ENCODE data around the gene LPCAT3.

Gene LPCAT3

DNA sequence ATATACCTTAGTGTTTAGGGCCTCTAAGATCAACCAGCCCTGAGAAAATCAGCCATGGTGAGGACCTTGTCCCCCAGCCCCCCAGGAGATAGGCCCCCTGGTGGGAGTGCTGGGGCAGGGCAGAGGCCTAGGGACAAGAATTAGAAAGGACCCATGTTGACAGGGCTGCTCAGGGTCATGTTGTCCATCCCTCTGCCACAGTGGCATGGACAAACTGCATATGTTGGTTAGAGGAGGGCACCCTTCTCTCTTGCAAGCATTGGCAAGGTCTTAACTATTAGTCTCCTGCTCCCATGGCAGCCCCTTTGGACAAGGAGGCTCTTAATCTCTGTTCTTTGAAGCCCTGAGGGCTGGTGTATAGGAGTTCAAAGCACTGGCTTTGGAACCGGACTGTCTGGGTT is 67.9 kb downstream of the LPCAT3 start:
- peak overlapping the region in 1 of 2 donors; percentile 11 for H3K4me3 ChIP-seq (ENCODE audit: low read depth in 1 of 2, low read length in 2 of 2)
- no peaks in the 10 kb centered on the region for H3K9me3 ChIP-seq (ENCODE audit: control insufficient read depth in 1 of 2, low read length in 2 of 2)
- H3K27ac ChIP-seq (ENCODE audit: low read length), result peak overlapping the region; percentile 31
- peaks cover 12 to 19% of the 10 kb centered on the region in 2 donors for H3K4me1 ChIP-seq (ENCODE audit: control insufficient read depth in 1 of 2, insufficient read depth in 2 of 2, low read length in 2 of 2)
- H3K27me3 ChIP-seq (ENCODE audit: low read depth, low read length), result no peaks in the 10 kb centered on the region
- peaks cover 0 to 3% of the 10 kb centered on the region in 2 donors for H3K36me3 ChIP-seq (ENCODE audit: control insufficient read depth in 1 of 2, insufficient read depth in 2 of 2, low read length in 2 of 2)

DNA sequence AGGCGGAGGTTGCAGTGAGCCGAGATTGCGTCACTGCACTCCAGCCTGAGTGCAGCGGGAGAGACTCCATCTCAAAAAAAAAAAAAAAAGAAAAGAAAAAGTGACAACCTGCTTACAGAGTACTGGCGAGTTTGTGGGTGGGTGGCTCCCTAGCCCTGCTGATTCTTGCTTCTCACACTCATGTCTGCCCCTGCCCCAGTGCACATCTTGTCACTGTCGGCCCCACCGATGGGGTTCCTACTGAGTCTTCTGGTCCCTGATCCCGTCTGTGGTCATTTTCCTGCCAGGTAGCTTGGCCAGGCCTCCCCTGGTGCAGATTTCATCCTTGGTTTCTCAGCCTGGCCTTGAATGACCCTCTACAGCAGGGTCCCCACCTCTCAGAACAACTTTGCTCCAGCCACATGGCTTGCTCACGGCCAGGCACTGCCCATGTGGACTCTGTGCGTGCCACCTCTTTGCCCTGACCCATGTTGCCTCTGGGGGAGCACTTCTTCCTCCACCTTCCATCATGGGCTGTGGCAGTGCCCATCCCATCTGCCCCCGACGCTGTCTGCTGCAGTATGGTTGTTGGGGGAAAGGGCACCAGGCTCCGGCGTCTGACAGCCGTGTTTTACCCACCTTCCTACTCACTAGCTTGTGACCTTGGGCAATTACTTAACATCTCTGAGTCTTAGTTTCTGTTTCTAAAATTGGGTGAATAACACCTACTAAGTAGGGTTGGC is 69.2 kb downstream of the LPCAT3 start:
- H3K9me3 ChIP-seq (ENCODE audit: control insufficient read depth in 1 of 2, low read length in 2 of 2), result no peaks in the 10 kb centered on the region
- peaks cover 0 to 3% of the 10 kb centered on the region in 2 donors for H3K36me3 ChIP-seq (ENCODE audit: control insufficient read depth in 1 of 2, insufficient read depth in 2 of 2, low read length in 2 of 2)
- peaks cover 18 to 19% of the 10 kb centered on the region in 2 donors for H3K4me1 ChIP-seq (ENCODE audit: control insufficient read depth in 1 of 2, insufficient read depth in 2 of 2, low read length in 2 of 2)
- H3K4me3 ChIP-seq (ENCODE audit: low read depth in 1 of 2, low read length in 2 of 2), result no peak overlapping the region
- H3K27ac ChIP-seq (ENCODE audit: low read length), result no peak overlapping the region
- no peaks in the 10 kb centered on the region for H3K27me3 ChIP-seq (ENCODE audit: low read depth, low read length)

DNA sequence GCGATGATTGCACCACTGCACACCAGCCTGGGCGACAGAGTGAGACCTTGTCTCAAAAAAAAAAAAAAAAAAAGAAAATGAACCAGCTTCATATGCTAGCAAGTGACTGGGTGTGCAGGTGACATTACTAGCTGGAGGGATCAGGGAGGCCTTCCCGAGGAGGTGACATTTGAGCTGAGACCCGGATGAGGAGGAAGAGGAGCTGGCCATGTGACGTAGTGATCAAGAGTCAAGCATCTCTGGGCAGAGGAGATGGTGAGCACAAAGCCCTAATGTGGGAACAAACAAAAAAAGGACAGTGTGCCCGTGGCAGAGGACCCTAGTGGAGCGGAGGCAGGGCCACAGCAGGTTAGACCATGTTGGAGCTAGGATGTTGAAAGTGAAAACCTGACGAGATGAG is 70.7 kb downstream of the LPCAT3 start:
- Histone ChIP-seq H3K4me1 (ENCODE audit: control insufficient read depth in 1 of 2, insufficient read depth in 2 of 2, low read length in 2 of 2) (peaks cover 18 to 25% of the 10 kb centered on the region in 2 donors), H3K9me3 (ENCODE audit: control insufficient read depth in 1 of 2, low read length in 2 of 2) (no peaks in the 10 kb centered on the region), H3K27me3 (ENCODE audit: low read depth, low read length) (no peaks in the 10 kb centered on the region), H3K36me3 (ENCODE audit: control insufficient read depth in 1 of 2, insufficient read depth in 2 of 2, low read length in 2 of 2) (peaks cover 0 to 3% of the 10 kb centered on the region in 2 donors), H3K4me3 (ENCODE audit: low read depth in 1 of 2, low read length in 2 of 2) (no peak overlapping the region), H3K27ac (ENCODE audit: low read length) (no peak overlapping the region)

DNA sequence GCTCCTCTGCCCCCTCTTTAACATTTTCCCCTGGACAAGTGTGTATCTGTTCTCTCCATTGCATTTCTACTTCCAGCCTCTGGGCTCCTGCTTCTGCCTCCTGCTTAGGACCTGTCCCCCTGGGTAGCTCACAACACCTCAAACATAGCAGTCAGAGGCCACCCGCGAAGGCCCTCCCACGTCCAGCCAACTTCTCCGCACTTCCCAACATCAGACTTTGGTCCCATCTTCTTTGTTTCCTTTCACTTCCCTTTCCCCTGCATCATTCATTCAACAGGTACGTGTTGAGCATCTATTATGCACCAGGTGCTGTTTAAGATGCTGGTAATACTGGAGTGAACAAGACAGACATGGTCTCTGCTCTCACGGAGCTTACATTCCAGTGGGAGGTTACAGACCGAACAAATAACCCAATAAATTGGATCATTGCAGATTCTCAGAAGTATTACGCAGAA is 71.3 kb downstream of the LPCAT3 start:
- H3K27ac ChIP-seq (ENCODE audit: low read length), result peak overlapping the region; percentile 86
- peaks cover 18 to 25% of the 10 kb centered on the region in 2 donors for H3K4me1 ChIP-seq (ENCODE audit: control insufficient read depth in 1 of 2, insufficient read depth in 2 of 2, low read length in 2 of 2)
- peaks cover 0 to 3% of the 10 kb centered on the region in 2 donors for H3K36me3 ChIP-seq (ENCODE audit: control insufficient read depth in 1 of 2, insufficient read depth in 2 of 2, low read length in 2 of 2)

DNA sequence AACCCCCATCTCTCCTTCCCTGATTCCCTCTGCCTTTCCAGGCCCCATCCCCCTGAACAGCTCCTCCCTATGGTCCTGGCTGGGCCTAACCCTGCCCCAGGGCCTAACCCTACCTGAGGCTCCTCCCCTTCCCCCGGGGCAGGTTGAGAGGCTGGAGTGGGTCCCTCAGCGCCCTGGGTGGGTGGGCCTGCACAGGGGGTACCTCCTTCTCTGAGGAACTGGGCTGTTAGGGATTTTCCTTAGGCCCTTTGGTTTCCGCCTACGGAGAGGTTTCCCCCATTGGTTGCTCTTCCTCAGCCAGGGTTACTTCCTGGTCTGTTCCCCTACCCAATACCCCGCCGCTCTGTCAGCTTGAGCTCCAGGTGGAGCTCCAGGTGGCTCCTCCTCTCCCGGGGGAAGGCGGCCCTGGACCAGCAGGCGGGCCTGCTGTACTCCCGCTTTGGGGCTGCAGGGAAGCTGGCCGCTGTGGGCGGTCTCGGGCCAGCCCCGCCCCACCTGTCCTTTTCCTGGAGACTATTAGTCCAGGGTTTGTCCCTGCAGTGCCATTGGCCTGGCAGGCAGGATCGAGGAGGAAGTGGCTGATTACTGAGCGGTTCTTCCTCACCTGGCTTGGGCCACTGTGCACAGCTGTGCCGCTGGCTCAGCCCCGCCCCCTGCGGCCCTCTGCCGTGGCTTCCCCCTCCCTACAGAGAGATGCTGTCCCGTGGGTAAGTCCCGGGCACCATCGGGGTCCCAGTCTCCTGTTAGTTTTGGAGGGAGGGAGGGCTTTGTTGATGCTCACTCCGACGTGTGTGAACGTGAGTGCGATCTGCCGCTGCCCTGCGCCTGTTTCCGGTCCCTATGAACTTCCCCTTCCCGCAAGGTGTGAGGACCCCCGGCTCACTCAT is 72.0 kb downstream of the LPCAT3 start:
- Histone ChIP-seq H3K27me3 (ENCODE audit: low read depth, low read length) (no peaks in the 10 kb centered on the region), H3K27ac (ENCODE audit: low read length) (peak overlapping the region; percentile 86), H3K36me3 (ENCODE audit: control insufficient read depth in 1 of 2, insufficient read depth in 2 of 2, low read length in 2 of 2) (peaks cover 2 to 8% of the 10 kb centered on the region in 2 donors), H3K4me1 (ENCODE audit: control insufficient read depth in 1 of 2, insufficient read depth in 2 of 2, low read length in 2 of 2) (peaks cover 18 to 25% of the 10 kb centered on the region in 2 donors), H3K4me3 (ENCODE audit: low read depth in 1 of 2, low read length in 2 of 2) (peak overlapping the region; percentile 36 to 53), H3K9me3 (ENCODE audit: control insufficient read depth in 1 of 2, low read length in 2 of 2) (no peaks in the 10 kb centered on the region)

More for the DNA sequence above, 71.3 kb downstream of the LPCAT3 start:
- Histone ChIP-seq H3K27me3 (ENCODE audit: low read depth, low read length) (no peaks in the 10 kb centered on the region), H3K4me3 (ENCODE audit: low read depth in 1 of 2, low read length in 2 of 2) (peak overlapping the region; percentile 36 to 53), H3K9me3 (ENCODE audit: control insufficient read depth in 1 of 2, low read length in 2 of 2) (no peaks in the 10 kb centered on the region)

DNA sequence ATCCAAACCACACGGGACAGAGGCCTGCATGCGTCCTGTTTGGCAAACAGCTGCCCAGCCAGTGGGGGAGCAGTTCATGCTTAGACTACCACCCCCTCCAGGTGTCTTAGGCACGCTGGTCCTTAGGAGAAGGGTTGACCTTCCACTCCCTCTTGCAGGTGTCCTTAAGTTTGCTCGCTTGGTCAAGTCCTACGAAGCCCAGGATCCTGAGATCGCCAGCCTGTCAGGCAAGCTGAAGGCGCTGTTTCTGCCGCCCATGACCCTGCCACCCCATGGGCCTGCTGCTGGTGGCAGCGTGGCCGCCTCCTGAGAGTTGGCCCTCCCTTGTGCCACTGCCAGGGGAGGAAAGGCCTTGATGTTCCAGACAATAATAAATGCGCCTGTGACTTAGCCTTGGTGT is 72.7 kb downstream of the LPCAT3 start:
- no peaks in the 10 kb centered on the region for H3K27me3 ChIP-seq (ENCODE audit: low read depth, low read length)
- peaks cover 8 to 15% of the 10 kb centered on the region in 2 donors for H3K36me3 ChIP-seq (ENCODE audit: control insufficient read depth in 1 of 2, insufficient read depth in 2 of 2, low read length in 2 of 2)
- peak overlapping the region; percentile 60 for H3K27ac ChIP-seq (ENCODE audit: low read length)
- peaks cover 18 to 25% of the 10 kb centered on the region in 2 donors for H3K4me1 ChIP-seq (ENCODE audit: control insufficient read depth in 1 of 2, insufficient read depth in 2 of 2, low read length in 2 of 2)
- peak overlapping the region in 1 of 2 donors; percentile 83 for H3K4me3 ChIP-seq (ENCODE audit: low read depth in 1 of 2, low read length in 2 of 2)
- no peaks in the 10 kb centered on the region for H3K9me3 ChIP-seq (ENCODE audit: control insufficient read depth in 1 of 2, low read length in 2 of 2)

DNA sequence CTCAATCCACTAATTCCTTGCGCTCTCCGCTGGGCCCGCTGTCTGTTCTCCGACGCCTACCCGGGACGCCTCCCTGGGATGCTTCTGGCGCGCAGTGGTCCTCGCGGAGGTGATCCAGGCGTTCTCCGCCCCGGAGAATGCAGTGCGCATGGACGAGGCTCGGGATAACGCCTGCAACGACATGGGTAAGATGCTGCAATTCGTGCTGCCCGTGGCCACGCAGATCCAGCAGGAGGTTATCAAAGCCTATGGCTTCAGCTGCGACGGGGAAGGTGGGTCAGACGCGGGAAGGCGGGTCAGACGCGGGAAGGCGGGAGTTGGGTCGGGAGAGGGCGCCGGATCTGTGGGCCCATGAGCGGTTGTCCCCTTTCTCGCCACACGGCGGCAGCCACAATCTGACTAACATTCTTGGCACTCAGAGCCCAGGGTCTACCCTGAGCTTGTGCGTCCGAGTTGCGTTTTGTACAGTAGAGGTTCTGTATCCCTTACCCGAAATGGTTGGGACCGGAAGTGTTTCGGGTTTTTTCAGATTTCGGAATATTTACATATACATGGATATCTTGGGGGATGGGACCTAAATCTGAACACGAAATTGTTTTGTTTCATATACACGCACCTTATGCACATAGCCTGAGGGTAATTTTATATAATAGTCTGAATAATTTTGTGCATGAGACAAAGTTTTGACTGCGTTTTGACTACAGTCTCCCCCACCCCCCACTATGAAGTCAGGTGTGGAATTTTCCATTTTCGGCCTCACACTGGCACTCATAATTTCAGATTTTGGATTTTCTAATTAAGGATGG is 73.7 kb downstream of the LPCAT3 start:
- Histone ChIP-seq H3K27me3 (ENCODE audit: low read depth, low read length) (no peaks in the 10 kb centered on the region), H3K4me3 (ENCODE audit: low read depth in 1 of 2, low read length in 2 of 2) (peak overlapping the region; percentile 81 to 83), H3K36me3 (ENCODE audit: control insufficient read depth in 1 of 2, insufficient read depth in 2 of 2, low read length in 2 of 2) (peaks cover 12 to 17% of the 10 kb centered on the region in 2 donors), H3K27ac (ENCODE audit: low read length) (peak overlapping the region; percentile 98), H3K4me1 (ENCODE audit: control insufficient read depth in 1 of 2, insufficient read depth in 2 of 2, low read length in 2 of 2) (peaks cover 18 to 25% of the 10 kb centered on the region in 2 donors), H3K9me3 (ENCODE audit: control insufficient read depth in 1 of 2, low read length in 2 of 2) (no peaks in the 10 kb centered on the region)

DNA sequence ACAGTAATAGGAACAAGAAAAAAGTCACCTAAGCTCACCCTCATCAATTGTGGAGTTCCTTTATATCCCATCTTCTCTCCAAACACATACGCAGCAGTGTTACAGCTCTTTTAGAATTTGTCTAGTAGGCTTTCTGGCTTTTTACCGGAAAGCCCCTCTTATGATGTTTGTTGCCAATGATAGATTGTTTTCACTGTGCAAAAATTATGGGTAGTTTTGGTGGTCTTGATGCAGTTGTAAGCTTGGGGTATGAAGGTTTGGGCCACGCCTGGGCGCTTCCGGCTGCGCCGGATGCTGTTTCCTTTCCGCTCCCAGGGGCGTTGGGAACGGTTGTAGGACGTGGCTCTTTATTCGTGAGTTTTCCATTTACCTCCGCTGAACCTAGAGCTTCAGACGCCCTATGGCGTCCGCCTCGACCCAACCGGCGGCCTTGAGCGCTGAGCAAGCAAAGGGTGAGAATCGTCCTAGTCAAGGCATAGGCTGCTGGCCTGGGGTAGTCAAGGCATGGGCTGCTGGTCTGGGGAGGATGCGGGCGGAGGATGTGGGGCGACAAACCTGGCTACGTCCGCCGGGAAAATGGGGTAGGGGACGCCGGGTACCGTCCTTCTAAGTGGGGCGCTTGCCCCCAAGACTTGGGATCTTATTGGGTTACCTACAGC is 74.4 kb downstream of the LPCAT3 start, which contains the start of the genes C12orf57 and RNU7-1:
Gene C12orf57 (plus strand): TSS at position 301 of the 659 bp plus-strand sequence. CDS start 100 bp downstream, at position 401.
Gene RNU7-1 (plus strand): TSS at position 95 of the 659 bp plus-strand sequence.
- H3K27ac ChIP-seq (ENCODE audit: low read length), result peak within 1 kb of the TSS; percentile 98
- no peaks in the 10 kb centered on the region for H3K27me3 ChIP-seq (ENCODE audit: low read depth, low read length)
- H3K4me3 ChIP-seq (ENCODE audit: low read depth in 1 of 2, low read length in 2 of 2), result peak within 1 kb of the TSS; percentile 81 to 83
- H3K9me3 ChIP-seq (ENCODE audit: control insufficient read depth in 1 of 2, low read length in 2 of 2), result no peaks in the 10 kb centered on the region
- H3K36me3 ChIP-seq (ENCODE audit: control insufficient read depth in 1 of 2, insufficient read depth in 2 of 2, low read length in 2 of 2), result peaks cover 12 to 17% of the 10 kb centered on the region in 2 donors
- H3K4me1 ChIP-seq (ENCODE audit: control insufficient read depth in 1 of 2, insufficient read depth in 2 of 2, low read length in 2 of 2), result peaks cover 18 to 32% of the 10 kb centered on the region in 2 donors

DNA sequence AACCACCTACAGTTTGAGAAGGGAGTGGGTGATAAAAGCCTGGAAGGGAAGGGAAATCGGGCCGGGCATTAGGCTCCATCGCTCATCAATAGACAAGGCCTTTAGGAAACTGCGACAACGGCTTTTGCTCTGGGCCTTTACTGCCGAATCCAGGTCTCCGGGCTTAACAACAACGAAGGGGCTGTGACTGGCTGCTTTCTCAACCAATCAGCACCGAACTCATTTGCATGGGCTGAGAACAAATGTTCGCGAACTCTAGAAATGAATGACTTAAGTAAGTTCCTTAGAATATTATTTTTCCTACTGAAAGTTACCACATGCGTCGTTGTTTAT is 74.9 kb downstream of the LPCAT3 start:
- no peaks in the 10 kb centered on the region for H3K27me3 ChIP-seq (ENCODE audit: low read depth, low read length)
- H3K27ac ChIP-seq (ENCODE audit: low read length), result peak overlapping the region; percentile 98
- peaks cover 21 to 37% of the 10 kb centered on the region in 2 donors for H3K4me1 ChIP-seq (ENCODE audit: control insufficient read depth in 1 of 2, insufficient read depth in 2 of 2, low read length in 2 of 2)
- H3K4me3 ChIP-seq (ENCODE audit: low read depth in 1 of 2, low read length in 2 of 2), result peak overlapping the region; percentile 81 to 83
- no peaks in the 10 kb centered on the region for H3K9me3 ChIP-seq (ENCODE audit: control insufficient read depth in 1 of 2, low read length in 2 of 2)
- H3K36me3 ChIP-seq (ENCODE audit: control insufficient read depth in 1 of 2, insufficient read depth in 2 of 2, low read length in 2 of 2), result peaks cover 12 to 17% of the 10 kb centered on the region in 2 donors

DNA sequence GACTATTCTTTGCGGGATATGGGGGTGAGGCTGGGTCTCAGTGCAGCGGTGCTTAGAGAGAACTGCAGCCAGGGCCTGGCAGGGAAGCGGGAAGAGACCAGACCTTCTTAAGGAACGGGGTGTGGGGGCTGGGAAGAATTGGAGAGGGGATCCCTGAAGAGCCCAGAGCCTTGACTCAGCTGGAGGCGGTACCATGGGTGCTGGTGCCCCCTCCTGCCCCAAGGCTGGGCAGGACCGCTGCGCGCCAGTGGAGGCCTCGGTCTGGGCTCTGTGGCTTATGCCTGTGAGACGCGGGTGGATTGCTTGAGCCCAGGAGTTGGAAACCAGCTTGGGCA is 76.0 kb downstream of the LPCAT3 start:
- Histone ChIP-seq H3K9me3 (ENCODE audit: control insufficient read depth in 1 of 2, low read length in 2 of 2) (no peaks in the 10 kb centered on the region), H3K4me3 (ENCODE audit: low read depth in 1 of 2, low read length in 2 of 2) (no peak overlapping the region), H3K4me1 (ENCODE audit: control insufficient read depth in 1 of 2, insufficient read depth in 2 of 2, low read length in 2 of 2) (peaks cover 24 to 42% of the 10 kb centered on the region in 2 donors), H3K36me3 (ENCODE audit: control insufficient read depth in 1 of 2, insufficient read depth in 2 of 2, low read length in 2 of 2) (peaks cover 12 to 17% of the 10 kb centered on the region in 2 donors), H3K27ac (ENCODE audit: low read length) (no peak overlapping the region), H3K27me3 (ENCODE audit: low read depth, low read length) (no peaks in the 10 kb centered on the region)
